HG02870 (cell line): ENCODE measurements around the gene PHOX2B.
"Not testable (repeated sequence)": the region's sequence is repeated elsewhere in the genome, so short reads cannot be mapped to it uniquely, and the experiment has no call there.

Source experiments
- ATAC-seq: cut with Tn5 transposase; IDR thresholded peaks from one replicate; pipeline ENCODE4 v1.9.1; 2021; ENCODE audit warnings: mild to moderate bottlenecking, moderate library complexity; ENCODE audit not compliant: unreplicated experiment

PHOX2B gene

GRCh38 chr4:41748074-41748570 lies 403 bp downstream of the PHOX2B start:
- no peak for ATAC-seq

GRCh38 chr4:41747230-41748055 lies 1.1 kb downstream of the PHOX2B start:
- ATAC-seq: no peak

GRCh38 chr4:41746440-41747229 lies 1.9 kb downstream of the PHOX2B start:
- ATAC-seq: no peak

GRCh38 chr4:41746025-41746439 lies 2.5 kb downstream of the PHOX2B start:
- ATAC-seq: no peak

GRCh38 chr4:41745292-41746024 lies 3.1 kb downstream of the PHOX2B start:
- ATAC-seq: no peak

GRCh38 chr4:41744572-41745291 lies 3.8 kb downstream of the PHOX2B start:
- ATAC-seq: no peak

GRCh38 chr4:41741354-41741753 lies 7.2 kb downstream of the PHOX2B start:
- no peak for ATAC-seq

- not testable (repeated sequence) for ATAC-seq
Observed at GRCh38 chr4:41737491-41737890, 11.0 kb downstream of the PHOX2B start.

- no peak for ATAC-seq
Observed at GRCh38 chr4:41734371-41734770, 14.2 kb downstream of the PHOX2B start.

GRCh38 chr4:41731569-41732126 lies 16.9 kb downstream of the PHOX2B start:
- no peak for ATAC-seq

GRCh38 chr4:41728573-41728913 lies 20.0 kb downstream of the PHOX2B start:
- ATAC-seq: no peak

- no peak for ATAC-seq
Observed at GRCh38 chr4:41727861-41728572, 20.5 kb downstream of the PHOX2B start.

- no peak for ATAC-seq
Observed at GRCh38 chr4:41725254-41725653, 23.3 kb downstream of the PHOX2B start.

- ATAC-seq: no peak
Observed at GRCh38 chr4:41723286-41723685, 25.2 kb downstream of the PHOX2B start.

- no peak for ATAC-seq
Observed at GRCh38 chr4:41722181-41722580, 26.3 kb downstream of the PHOX2B start.

GRCh38 chr4:41719417-41719816 lies 29.1 kb downstream of the PHOX2B start:
- ATAC-seq: no peak

GRCh38 chr4:41718907-41719306 lies 29.6 kb downstream of the PHOX2B start:
- no peak for ATAC-seq

GRCh38 chr4:41715155-41715554 lies 33.4 kb downstream of the PHOX2B start:
- no peak for ATAC-seq

GRCh38 chr4:41714364-41715000 lies 34.0 kb downstream of the PHOX2B start:
- ATAC-seq: no peak
